GM19395 (cell line): ENCODE measurements around the gene BDH1.
"Not testable (repeated sequence)": the region's sequence is repeated elsewhere in the genome, so short reads cannot be mapped to it uniquely, and the experiment has no call there.

Experiments
- ATAC-seq: cut with Tn5 transposase; IDR thresholded peaks from one replicate; pipeline ENCODE4 v1.9.1; 2021; ENCODE audit warnings: mild to moderate bottlenecking, moderate library complexity; ENCODE audit not compliant: unreplicated experiment

Gene BDH1

DNA sequence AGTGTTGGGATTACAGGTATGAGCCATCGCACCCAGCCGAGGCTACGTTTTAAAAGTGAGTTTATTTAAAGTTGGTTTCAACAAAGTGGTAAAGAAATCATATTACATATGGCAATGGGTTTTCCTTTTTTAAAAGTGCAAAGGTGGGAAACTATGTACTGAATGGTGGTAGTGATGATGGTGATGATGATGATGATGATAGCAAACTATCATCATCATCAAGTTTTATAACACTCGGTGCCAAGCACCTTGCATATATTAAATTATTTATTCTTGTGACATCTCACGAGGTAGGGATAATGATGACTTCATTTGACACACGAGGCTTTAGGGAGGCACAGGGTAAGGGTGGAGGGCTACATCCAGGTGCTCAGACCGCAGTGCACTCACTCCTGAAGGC is 64.3 kb downstream of the BDH1 start:
- ATAC-seq = no peak

DNA sequence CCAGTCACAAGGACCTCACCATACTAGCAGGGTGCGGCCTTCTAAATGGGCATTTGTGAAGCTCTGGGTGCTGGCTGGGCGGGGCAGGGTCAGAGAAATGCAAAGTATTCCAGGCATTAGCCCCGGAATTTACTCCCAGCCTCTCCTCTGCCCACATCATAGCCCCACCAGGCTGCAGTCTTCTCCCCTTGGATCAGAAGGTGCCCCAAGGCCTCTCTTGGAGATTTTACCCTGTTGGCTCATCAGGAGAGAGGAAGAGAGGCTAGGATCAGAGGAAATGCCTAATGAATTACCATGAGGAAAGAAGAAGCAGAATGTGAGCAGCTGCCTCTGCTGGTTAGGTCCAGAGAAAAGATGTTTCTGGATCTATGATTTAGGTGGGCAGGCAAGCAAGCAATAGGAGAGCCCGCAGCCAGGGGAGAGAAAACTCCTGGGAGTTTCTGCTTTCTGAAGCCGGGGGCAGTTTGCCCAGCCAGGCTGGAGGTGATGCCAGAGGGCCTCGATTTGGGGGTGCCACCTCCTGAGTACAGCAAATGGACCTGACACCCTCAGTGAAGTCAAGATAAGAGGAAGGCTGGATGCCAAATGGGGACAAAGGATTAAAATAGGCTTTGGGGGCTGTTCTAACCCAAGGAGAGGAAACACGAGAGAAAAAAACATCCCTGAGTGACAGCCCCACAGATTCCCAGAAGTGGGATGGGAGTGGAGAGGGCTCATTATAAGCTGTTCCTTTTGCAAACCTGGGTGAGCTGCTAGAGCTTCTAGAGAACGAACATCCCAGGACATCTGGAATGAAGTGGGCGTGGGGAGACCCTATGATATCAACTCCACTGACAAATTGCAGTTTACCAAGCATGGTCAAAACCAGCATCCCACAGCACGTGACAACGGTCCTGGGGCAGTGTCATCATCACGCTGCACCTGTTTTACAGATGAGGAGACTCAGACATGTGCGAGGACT is 65.4 kb downstream of the BDH1 start:
- ATAC-seq = no peak

DNA sequence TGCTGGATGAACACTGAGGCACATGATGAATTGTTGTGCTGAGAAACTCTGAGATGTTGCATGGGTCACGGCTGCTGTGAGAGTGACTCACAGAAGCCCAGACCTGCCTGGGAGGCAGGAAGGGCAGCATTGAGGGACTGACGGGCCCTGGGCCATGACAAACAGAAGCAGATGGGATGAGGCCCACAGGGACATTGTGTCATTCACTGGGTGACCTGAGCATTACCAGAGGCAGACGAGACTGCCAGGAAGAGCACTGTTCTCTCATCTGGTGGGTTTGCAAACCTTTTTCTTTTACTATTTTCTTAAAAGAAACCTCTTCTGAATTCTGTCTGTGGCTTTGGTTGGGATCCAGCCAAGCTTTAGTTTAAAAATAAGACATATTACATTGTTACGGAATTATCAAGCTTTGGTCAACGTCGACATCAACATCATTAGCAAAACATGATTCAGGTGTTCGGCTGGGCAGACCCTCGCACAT is 67.8 kb downstream of the BDH1 start:
- no peak for ATAC-seq

DNA sequence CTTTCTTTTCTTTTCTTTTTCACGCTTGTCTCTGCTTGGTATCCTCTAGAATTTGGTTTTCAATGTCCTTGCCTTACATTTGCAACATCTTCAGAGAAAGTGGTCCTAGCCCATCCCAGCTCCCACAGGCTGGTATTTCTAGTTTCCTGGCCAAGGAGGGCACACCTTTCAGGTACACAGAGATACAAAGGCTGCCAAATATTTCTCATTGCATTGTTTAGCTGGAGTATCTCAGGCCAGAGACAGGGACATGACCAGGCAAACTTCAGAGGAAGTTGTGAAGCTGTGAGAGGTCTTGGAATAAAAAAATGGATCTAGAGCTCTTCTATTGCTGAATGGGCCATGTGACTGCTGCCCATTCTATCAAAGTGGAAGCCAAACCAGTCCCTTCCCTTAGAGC is 68.9 kb downstream of the BDH1 start:
- ATAC-seq = no peak

DNA sequence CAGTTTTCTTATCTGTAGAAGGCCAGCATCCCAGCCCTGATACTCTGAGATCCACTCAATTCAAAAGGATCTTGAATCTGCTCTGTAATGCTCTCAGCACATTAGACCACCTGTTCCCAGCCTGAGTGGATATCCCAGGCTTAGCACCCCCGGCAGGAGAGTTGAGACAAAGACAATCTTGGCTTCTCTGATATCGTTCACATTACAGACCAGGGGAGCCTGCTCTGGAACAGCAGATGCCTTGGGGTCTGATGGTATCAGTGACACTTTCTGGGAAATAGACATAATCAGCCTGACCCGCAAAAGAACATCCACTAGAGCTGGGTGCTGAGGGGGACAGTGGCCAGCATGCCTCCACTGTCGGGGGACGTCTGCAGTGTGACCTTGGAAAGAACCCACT is 70.6 kb downstream of the BDH1 start:
- ATAC-seq = no peak

DNA sequence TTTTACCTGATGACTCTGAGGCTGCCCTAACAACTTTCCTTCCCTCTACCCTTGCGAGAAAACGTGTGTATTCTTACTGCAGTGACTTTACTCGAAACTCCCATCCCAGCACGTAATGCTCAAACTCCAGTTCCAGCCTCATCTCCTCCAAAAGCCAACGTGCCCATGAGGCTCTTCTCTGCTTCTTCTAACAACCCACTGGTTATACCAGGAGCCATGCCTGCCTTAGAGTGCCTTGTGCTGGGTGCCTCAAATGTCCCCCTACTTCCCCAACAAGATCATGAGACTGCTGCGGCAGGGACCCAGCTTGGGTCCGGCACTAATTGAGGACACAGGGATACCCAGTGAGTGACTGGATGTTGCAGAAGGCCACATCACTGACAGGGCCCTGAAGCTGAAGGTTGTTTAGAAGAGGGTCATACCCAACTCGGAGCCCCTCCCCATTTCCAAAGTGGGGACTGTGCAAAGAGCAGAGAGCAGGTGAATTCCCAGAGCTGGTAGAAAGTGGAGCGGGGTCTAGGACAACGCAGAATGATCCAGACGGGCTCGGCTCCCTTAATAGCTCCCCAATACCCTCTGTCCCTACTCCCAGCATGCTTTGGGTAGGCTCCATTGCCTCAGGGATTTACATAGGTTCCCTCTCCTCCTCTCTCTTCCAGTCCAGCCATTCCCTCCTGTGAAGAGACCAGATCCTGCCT is 71.4 kb downstream of the BDH1 start:
- no peak for ATAC-seq

DNA sequence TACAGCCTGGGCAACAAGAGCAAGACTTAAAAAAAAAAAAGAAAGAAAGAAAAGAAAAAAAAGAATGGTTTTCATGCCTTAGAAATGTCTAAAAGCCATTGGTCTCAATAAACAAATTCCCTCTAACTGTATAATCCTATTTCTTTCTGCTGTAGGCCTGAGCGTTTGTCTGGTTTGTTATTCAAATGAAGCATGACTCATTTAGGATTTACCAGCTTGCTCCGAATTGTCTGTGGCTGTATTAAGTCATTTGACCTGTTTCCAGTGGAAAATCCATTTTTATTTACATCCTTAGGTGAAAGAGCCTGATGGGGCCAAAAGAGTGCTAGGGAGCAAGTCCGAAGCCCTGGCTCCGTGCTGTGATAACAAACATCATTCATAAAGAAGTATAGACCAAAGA is 73.8 kb downstream of the BDH1 start:
- ATAC-seq = no peak

DNA sequence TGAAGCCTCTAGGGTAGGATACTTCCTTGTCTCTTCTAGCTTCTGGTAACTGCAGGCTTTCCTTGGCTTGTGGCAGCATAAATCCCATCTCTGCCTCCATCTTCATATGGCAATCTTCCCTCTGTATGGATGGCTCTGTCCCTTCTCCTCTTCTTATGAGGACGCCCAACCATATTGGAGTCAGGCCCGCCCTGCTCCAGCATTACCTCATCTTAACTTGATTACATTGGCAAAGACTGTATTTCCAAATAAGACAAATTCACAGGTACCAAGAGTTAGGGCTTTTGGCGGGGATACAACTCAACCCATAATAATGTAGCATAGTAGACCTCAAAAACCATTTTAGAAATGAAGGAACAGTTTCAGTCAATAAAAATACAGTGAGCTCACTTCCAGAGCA is 75.4 kb downstream of the BDH1 start:
- no peak for ATAC-seq

DNA sequence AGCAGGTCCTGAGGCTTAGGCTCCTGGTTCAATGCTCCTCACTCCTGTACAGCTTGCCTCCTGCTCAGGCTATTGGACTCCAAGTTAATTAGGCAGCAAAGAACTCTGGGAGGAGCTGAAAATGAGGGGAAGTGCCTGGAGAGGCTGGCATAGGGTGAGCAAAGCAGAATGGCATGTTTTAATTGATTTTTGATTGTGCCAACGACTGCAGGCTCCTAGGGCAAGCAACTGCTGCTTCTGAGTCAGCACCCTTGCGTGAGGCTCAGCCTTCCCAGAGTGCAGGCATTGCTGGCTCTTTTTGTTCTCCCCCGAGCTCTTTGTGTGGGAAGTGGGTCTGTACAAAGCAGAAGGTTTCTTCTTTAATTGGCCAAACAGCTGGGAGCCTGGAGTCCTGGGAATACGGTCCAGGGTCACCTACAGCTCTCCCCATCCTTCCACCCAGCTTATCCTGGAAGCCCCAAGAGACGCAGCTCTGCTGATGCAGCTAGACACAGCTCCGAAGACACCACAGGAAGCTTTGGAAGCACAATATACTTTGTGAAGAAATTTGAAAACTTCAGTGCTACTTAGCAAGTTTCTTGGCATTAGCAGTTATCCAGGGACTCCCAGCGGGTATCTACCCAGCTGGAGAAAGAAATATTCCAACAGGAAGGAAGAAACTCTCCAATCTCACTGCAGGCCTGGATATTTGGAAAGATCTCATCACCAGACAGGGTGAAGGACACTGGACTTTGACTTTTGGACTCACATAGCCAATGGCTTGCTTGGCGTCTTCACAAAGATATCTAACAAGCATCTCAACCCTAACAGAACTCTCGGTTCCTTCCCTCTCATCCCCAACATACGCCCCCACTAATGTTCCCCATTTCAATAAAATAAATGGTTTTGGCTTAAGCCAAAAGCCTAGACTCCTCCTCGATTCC is 76.8 kb downstream of the BDH1 start:
- no peak for ATAC-seq

DNA sequence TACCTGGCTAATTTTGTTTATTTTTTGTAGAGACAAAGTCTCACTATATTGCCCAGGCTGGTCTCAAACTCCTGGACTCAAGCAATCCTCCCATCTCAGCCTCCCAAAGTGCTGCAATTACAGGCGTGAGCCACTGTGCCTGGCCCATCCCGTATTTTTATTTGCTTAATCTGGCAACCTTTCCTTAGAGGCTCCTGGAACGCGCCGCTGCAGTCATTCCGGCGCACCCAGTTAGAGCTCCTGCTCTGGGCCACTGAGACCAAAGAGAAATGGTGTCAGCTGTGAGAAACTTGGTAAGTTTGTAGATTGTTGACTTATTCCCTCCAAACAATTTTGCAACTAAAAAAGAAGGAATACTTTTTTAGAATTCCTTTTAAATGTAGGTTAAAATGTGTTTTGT is 78.0 kb downstream of the BDH1 start:
- not testable (repeated sequence) for ATAC-seq

DNA sequence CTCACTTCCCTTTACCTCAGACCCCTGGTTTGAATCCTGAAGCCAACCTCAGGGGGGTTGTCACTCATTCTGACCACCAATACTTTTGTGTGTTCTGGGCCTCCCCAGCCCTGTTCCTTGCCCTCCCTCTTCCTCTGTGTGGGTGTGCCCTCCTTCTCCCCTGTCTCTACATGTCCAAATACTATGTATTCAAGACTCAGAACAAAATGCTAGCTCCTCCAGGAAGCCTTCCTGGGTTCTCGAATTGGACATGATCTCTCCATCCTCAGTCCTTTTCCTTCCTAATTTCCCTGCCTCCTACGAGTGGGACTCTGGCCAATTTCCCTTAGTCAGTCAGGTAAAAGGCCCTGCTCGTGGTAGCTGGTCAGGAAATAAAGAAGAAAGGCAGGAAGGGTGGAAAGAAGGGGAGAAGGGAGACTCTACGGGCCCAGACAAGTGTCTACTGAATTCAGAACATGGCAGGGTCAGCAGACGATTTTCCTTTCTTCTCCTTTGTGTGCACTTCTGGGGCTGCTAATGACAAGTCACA is 79.7 kb downstream of the BDH1 start:
- no peak for ATAC-seq

DNA sequence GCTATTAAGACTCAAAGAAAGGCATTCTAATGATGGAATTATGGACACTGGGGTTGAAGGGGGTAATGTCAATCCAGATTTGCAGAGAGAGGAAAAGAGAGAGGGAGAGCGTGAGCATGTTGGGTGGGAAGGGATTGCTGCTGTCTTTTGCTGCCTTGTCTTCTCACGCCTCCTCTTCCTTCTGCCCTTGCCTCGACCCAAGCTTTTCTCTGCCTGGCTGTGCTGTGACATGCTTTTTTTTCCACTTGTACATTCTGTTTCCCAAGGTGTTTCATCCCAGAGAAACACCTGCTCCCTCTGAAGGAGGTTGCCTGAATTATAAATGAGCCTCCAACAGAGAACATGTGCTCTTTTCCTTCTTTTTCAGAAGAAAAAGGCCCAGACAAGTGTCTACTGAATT is 80.3 kb downstream of the BDH1 start:
- ATAC-seq = no peak

DNA sequence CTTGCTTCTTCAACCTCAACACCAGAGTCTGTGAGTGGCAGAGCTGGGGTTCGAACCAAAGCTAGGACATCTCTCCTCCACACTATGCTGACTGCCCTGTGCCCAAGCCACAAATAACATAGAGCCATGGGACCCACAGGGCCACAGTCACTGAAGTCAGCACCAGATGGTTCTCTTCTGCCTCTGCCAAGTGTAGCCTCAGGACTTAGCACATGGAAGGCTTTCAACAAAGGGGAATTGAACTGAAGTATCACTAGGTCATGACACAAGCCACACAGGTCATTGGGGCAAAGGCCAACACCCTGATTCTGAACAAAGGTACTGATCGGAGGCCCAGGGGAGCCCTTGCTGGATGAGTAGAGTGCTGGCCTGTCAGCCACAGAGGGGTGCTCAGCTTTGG is 83.6 kb downstream of the BDH1 start:
- ATAC-seq = no peak

DNA sequence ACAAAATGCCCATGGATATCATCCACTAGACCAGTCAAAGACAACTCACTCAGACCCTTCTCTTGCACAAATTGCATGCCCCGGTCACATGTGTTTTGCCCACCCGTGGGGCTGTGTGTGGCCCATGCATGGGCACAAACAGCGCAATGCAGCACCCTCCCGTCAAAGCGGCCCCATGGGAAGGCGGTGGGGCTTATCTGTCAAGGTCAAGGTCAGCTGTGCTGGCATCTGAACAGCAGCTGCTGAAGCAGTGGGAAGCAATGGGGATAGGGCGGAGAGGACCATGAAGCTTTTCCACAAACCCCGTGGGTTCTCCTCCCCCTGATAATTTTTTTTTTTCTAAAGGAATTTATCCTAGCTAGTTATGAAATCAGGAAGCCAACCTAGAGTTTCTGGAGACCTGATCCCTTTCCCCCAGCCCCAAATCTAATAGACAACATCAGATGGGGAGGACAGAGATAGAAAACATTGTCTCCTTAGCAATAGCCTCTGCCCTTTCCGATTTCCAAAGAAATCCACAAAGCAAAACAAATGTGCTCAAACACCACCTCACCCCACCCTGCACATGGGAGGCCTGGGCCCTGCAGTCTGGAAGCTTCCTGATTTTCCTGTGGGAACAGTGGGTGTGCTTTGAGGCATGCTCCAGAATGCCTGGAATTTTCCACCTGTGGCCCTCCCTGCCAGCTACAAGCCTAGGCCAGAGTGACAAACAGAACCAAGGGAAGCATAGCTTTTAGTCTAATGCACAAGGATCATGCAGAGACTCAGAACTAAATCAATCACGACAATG is 84.4 kb downstream of the BDH1 start:
- no peak for ATAC-seq

DNA sequence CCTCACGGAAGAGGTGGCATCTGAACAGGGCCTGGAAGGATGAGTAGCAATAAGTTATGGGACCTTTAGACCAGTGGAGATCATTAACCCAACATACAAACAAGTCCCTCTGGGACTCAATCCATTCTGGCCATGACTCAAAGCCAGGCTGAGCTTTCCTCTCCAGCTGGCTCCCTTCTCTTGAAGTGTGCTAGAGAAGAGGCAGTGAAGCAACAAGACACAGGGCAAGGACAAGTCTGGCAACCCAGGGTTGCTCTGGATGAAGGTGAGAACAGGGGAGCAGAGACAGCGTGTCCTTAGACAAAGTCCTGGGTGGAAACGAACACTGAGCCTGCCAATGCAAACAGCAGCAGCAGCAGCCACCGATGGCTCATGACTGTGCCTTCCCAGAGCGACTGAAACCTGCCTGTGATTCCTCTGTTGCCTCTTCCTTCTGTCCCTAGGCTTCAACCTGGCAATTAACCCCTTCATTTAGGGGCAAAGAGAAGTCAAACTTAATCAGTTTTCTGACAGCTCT is 86.8 kb downstream of the BDH1 start:
- ATAC-seq = no peak

DNA sequence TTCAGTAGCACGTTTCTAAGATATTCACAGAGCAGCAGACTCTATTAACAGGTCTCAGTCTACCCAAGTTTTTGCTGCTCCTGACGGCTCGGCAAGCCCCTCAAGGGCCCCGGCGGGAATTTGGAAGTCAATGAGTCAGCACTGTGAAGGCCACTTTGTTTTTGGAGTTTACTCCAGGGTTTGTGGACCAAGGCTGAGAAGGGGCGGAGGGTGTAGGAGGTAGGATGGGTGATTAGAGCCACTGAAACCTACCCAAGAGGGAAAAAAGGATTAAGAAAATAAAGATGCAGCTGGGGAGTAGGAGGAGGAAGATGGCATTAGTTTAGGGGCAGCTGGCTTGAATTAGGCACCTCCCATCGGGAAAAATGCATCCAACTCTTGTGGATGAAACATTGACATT is 87.6 kb downstream of the BDH1 start:
- no peak for ATAC-seq

DNA sequence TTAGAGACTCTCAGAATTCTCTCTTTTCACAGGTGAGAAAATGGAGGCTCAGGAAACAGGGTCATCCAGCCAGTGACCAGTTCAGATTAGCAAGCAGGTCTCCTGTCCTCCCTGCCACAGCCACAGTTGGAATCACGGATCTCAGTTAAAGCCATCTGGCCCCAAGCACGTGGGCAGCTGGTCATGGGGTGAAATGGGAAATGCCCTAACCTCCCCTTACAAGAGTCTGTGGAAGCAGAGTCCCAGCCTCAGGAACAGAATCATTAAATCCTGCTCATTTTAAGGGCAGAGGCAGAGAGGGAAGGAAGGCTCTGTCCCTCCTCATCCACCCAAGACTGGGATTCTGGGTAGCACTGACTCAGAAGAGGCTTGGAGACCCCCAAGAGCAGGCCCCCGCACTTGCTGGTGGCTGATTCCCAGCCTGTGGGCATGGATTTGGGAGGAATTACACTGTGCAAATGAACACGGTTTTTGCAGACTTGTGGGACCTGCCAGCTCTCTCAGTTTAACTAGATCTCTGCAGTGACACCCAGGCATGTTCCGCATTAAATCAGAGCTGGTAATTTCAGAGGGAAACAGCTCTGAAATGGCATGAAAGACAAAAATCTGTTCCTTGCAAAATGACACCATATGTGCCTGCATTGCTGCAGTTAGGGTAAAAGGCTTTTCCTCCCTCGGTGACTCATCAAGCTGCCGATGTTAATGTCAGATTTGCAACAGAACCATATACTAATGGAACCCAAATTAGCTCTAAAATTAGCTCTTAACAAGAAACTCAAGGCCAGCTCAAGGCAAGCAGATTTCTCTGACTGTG is 89.0 kb downstream of the BDH1 start:
- ATAC-seq = no peak

DNA sequence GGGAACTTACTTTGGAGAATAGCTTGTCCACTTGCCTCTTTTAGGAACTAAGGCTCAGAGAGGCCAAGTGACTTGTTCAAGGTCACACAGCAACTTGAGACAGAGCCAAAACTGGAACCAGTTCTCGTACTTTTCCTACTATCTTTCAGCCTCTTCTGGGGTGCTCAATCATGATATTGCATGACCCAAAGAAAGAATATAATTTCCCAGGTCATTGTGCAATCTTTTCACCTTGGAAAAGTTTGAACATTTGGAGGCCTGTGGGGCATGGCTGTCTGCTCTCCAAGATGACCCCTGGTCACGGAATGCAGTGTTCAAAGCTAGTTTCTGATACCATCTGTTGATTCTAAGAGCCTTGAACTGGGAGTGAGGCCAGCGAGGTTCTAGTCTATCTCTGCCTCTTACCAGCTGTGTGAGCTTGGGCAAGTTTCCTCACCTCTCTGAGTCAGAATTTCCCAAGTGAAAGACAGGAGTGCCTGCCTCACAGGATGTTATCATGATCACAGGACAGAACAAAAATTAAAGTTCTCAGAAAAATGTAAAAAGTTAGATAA is 89.7 kb downstream of the BDH1 start:
- ATAC-seq = no peak
